NK-92 treated with Interleukin-12 subunit alpha and Interleukin-12 subunit beta, amount 100 ng/mL, for 24 hours (cell line): ENCODE measurements around the gene TYW1.
"Not testable (repeated sequence)": the region's sequence is repeated elsewhere in the genome, so short reads cannot be mapped to it uniquely, and the experiment has no call there.

Experiments
- DNase-seq: peaks from one replicate; lab custom pipeline; 2025; lab: John Stamatoyannopoulos, UW

Gene TYW1

DNA sequence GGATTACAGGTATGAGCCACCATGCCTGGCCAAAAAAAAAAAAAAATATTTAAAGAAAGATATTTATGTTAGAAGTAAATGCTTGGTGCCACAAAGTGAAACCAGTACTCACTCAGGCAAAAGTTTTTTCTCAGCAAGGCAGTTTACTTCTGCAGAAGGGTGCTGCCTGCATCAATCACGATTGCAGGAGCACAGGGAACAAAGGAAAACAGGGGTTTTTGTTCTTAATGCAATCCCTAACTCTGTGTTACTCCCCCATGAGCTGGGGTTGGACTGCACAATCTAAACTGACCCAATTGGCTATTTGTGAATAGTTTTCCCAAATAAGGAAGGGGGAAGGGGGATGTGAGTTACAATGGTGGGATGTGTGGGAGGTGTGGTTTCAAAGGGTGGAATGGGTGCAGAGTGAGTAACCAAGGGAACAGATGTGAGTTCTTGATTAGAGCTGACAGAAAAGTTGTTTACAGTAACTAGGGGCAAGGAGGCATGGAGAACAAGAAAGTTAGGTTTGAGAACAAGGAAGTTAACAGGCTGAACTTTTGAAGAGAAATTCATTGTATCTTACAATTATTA lies 255.4 kb downstream of the TYW1 start:
- DNase-seq, result no peak

DNA sequence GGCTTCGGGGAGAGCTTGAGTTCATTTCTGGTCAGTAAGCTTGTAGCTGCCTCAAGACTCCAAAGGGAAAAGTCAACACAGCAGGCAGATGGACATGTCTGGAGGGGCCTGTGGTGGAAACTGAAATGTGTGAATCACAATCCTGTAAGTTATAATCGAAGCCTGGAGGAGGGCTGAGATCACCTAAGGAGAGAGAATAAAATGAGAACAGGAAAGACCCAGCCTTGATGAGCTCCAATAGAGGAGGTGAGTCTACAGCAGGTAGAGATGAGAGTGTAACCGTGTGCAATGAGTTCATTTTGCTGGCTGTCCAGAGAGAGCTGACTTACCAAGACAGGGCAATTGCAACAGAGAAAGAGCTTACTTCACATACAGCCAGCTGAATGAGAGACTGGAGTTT lies 258.4 kb downstream of the TYW1 start:
- not testable (repeated sequence) for DNase-seq

- not testable (repeated sequence) for DNase-seq
Measured at GRCh38 chr7:67257779-67258178, 261.1 kb downstream of the TYW1 start.

DNA sequence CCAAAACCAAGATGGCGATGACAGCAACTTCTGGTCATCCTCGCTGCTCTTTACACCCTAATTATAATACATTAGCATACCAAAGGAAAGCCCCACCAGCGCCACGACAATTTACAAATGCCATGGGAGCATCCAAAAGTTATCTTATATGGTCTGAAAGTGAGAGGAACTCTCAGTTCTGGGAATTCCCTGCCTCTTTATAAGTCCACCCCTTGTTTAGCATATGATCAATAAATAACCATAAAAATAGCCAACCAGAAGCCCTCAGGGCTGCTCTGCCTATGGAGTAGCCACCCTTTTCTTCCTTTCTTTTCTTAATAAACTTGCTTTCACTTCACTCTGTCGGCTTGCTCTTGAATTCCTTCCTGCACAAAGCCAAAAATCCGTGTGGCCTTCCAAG lies 262.7 kb downstream of the TYW1 start:
- DNase-seq, result not testable (repeated sequence)

GRCh38 chr7:67260166-67260586 lies 263.5 kb downstream of the TYW1 start:
- not testable (repeated sequence) for DNase-seq

DNA sequence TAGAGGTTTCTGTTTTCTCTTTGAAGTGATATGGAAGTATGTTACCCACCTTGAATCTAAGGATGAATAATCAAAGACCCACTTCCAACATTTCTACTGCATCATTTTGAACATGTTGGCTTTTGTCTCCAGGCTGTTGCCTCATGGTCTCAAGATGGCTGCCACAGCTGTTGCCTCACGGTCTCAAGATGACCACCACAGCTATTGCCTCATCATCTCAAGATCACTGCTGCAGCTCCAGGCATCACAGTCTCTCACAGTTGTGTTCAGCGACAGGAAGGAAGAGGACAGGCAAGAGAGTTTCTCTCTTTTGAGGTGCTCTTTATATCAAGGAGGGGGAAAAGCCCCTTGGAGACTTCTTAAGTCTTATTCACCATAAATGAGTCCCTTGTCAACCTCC lies 267.4 kb downstream of the TYW1 start:
- not testable (repeated sequence) for DNase-seq

DNA sequence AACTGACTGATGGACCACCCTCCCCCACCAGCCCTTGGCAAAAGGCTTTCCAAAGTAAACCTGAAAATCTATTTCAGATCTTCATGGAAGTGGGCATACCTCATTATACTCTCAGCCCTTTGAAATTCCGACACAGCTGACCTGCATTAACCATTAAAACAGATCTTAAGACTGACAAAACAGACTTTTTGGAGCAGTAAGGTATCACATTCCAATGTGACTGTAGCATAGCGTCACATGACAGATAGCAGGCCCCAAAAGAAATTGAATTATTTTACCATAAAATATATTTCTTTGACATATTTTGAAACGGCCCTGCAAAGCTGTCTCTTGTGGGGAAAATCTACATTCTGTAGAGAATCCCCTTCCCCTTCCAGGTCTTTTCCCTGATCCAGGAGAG lies 269.4 kb downstream of the TYW1 start:
- not testable (repeated sequence) for DNase-seq

DNA sequence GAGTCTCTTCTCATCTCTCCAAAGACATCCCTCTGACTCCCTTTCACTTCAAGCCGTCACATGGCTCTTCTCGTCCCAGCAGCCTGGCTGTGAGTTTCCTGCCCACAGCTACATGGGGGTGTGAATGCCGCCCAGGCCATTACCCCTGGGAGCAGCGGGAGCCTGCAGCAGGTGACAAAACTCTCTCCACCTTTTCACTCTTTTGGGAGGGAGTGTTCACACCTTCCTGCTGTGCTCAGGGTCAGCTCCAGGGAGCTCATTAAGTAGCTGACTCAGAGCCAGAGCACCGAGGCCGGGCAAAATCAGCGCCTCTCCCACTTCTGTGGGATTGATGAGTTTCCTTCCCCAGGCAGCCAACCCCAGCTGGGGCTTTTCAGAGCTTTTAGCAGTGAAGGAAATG lies 271.3 kb downstream of the TYW1 start:
- DNase-seq, result no peak

DNA sequence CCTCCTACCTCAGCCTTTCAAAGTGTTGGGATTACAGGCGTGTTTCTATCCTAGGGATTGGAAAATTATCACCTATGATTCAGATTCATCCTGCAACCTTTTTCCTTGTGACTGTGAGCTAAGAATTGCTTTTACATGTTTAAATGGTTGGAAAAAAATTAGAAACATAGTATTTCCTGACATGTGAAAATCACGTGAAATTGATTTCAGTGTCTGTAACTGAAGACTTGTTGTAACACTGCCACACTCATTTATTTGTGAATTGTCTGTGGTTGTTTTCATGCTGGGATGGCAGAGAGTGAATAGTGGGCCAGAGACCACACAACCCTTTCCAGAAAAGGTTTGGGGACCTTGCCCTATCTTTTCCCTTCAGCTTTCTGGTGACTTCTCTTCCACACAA lies 273.3 kb downstream of the TYW1 start:
- DNase-seq, result not testable (repeated sequence)
